Activated naive CD8-positive, alpha-beta T cell treated with anti-CD3 and anti-CD28 coated beads, Interleukin-2, amount 10 ng/mL, durations not matched to agents 7 days and 5 days (primary cell): ENCODE results near the gene LRRC8A. TPM values are rescaled to one million over a fixed set of nuclear protein-coding genes. Genes with fewer than 3 reads are reported as not detected.

Source experiments
- ATAC-seq: fragments of 150-1000 bp; cut with Tn5 transposase; one replicate; pipeline ENCODE4 v1.10.0; 2021; ENCODE audit warnings: low read depth, moderate library complexity
- POLR2A ChIA-PET: fragments of 350-600 bp; sonication (Branson Sonifier 250); formaldehyde crosslinking; loops from one replicate; lab custom pipeline; 2021; ENCODE audit warnings: antibody characterized with exemption; lab: Charles Lee
- DNase-seq: peaks from one replicate; pipeline ENCODE4 v3.0.0; 2021
- H3K27ac Mint-ChIP-seq: one replicate; pipeline ENCODE4 v1.8.0; 2022; ENCODE audit warnings: mild to moderate bottlenecking, mixed read lengths
- H3K27me3 Mint-ChIP-seq: one replicate; pipeline ENCODE4 v1.8.0; 2022; ENCODE audit warnings: mild to moderate bottlenecking, moderate library complexity, mixed read lengths
- H3K36me3 Mint-ChIP-seq: one replicate; pipeline ENCODE4 v1.8.0; 2021; ENCODE audit warnings: mild to moderate bottlenecking, mixed read lengths
- H3K4me1 Mint-ChIP-seq: one replicate; pipeline ENCODE4 v1.8.0; 2021; ENCODE audit warnings: mixed read lengths
- H3K4me3 Mint-ChIP-seq: one replicate; pipeline ENCODE4 v1.8.0; 2022; ENCODE audit warnings: mild to moderate bottlenecking, moderate library complexity, mixed read lengths
- H3K9me3 Mint-ChIP-seq: one replicate; pipeline ENCODE4 v1.8.0; 2021; ENCODE audit warnings: mixed read lengths
- total RNA-seq, 2 experiments: library from RNA; stranded (reverse); gene quantifications; one replicate each; pipeline ENCODE4 v1.2.3, GENCODE V29; 2021

LRRC8A gene
- total RNA-seq, 2 experiments from 2014 or later = 24.1 to 25.9 TPM

- DNase-seq = no peak
- POLR2A ChIA-PET = interaction anchor here (0.6 to 4.1 kb wide), 5 partner anchors 19 to 427 kb away, joined by 3 to 34 read pairs (median 3); partner anchors contain the start of gene ODF2
- no peaks in the 10 kb centered on the region for H3K9me3 Mint-ChIP-seq
- no peak for ATAC-seq
- H3K36me3 Mint-ChIP-seq = peaks cover 6% of the 10 kb centered on the region
- peak overlapping the region; percentile 99 for H3K4me3 Mint-ChIP-seq
- H3K27ac Mint-ChIP-seq = peak overlapping the region; percentile 95
- no peaks in the 10 kb centered on the region for H3K27me3 Mint-ChIP-seq
- H3K4me1 Mint-ChIP-seq = peaks cover 36% of the 10 kb centered on the region
Measured at GRCh38 chr9:128882677-128883603, 1.0 kb downstream of the LRRC8A start.

- peaks cover 9% of the 10 kb centered on the region for H3K36me3 Mint-ChIP-seq
- no peak for ATAC-seq
- H3K27me3 Mint-ChIP-seq = no peaks in the 10 kb centered on the region
- H3K4me1 Mint-ChIP-seq = peaks cover 36% of the 10 kb centered on the region
- DNase-seq = no peak
- H3K27ac Mint-ChIP-seq = peak overlapping the region; percentile 56
- no peaks in the 10 kb centered on the region for H3K9me3 Mint-ChIP-seq
- POLR2A ChIA-PET = interaction anchor here (1.0 kb wide), 1 partner anchor 9 kb away, joined by 3 read pairs; no protein-coding TSS in a partner anchor
- H3K4me3 Mint-ChIP-seq = peak overlapping the region; percentile 99
Measured at GRCh38 chr9:128884164-128884563, 2.2 kb downstream of the LRRC8A start.

GRCh38 chr9:128885376-128885775 is 3.4 kb downstream of the LRRC8A start:
- H3K27ac Mint-ChIP-seq = no peak overlapping the region
- no peak overlapping the region for H3K4me3 Mint-ChIP-seq
- POLR2A ChIA-PET = no interaction called here
- no peak for ATAC-seq
- peaks cover 9% of the 10 kb centered on the region for H3K36me3 Mint-ChIP-seq
- no peak for DNase-seq
- H3K9me3 Mint-ChIP-seq = no peaks in the 10 kb centered on the region
- no peaks in the 10 kb centered on the region for H3K27me3 Mint-ChIP-seq
- peaks cover 28% of the 10 kb centered on the region for H3K4me1 Mint-ChIP-seq

- H3K4me3 Mint-ChIP-seq = no peak overlapping the region
- H3K9me3 Mint-ChIP-seq = no peaks in the 10 kb centered on the region
- peaks cover 27% of the 10 kb centered on the region for H3K4me1 Mint-ChIP-seq
- peaks cover 8% of the 10 kb centered on the region for H3K36me3 Mint-ChIP-seq
- DNase-seq (no peak), ATAC-seq (no peak)
- no peaks in the 10 kb centered on the region for H3K27me3 Mint-ChIP-seq
- no peak overlapping the region for H3K27ac Mint-ChIP-seq
- POLR2A ChIA-PET = no interaction called here
Measured at GRCh38 chr9:128885798-128886197, 3.9 kb downstream of the LRRC8A start.

GRCh38 chr9:128886211-128886891 is 4.4 kb downstream of the LRRC8A start:
- peaks cover 7% of the 10 kb centered on the region for H3K36me3 Mint-ChIP-seq
- H3K4me1 Mint-ChIP-seq = peaks cover 25% of the 10 kb centered on the region
- H3K4me3 Mint-ChIP-seq = no peak overlapping the region
- DNase-seq (no peak), ATAC-seq (no peak)
- no peaks in the 10 kb centered on the region for H3K27me3 Mint-ChIP-seq
- no peak overlapping the region for H3K27ac Mint-ChIP-seq
- POLR2A ChIA-PET = no interaction called here
- no peaks in the 10 kb centered on the region for H3K9me3 Mint-ChIP-seq

GRCh38 chr9:128887049-128887448 is 5.1 kb downstream of the LRRC8A start:
- no peak overlapping the region for H3K27ac Mint-ChIP-seq
- peaks cover 25% of the 10 kb centered on the region for H3K4me1 Mint-ChIP-seq
- H3K36me3 Mint-ChIP-seq = peaks cover 7% of the 10 kb centered on the region
- no peak for ATAC-seq
- POLR2A ChIA-PET = no interaction called here
- DNase-seq = no peak
- no peak overlapping the region for H3K4me3 Mint-ChIP-seq
- no peaks in the 10 kb centered on the region for H3K27me3 Mint-ChIP-seq
- no peaks in the 10 kb centered on the region for H3K9me3 Mint-ChIP-seq

GRCh38 chr9:128887914-128888350 is 6.0 kb downstream of the LRRC8A start:
- Mint-ChIP-seq H3K27me3 (no peaks in the 10 kb centered on the region), H3K9me3 (no peaks in the 10 kb centered on the region), H3K27ac (no peak overlapping the region), H3K4me3 (no peak overlapping the region), H3K4me1 (peaks cover 24% of the 10 kb centered on the region), H3K36me3 (peaks cover 7% of the 10 kb centered on the region)
- ATAC-seq = no peak
- no peak for DNase-seq
- POLR2A ChIA-PET = no interaction called here

- peaks cover 21% of the 10 kb centered on the region for H3K4me1 Mint-ChIP-seq
- H3K36me3 Mint-ChIP-seq = peaks cover 15% of the 10 kb centered on the region
- DNase-seq (no peak), ATAC-seq (no peak)
- H3K27ac Mint-ChIP-seq = peak overlapping the region; percentile 9
- H3K27me3 Mint-ChIP-seq = no peaks in the 10 kb centered on the region
- POLR2A ChIA-PET = interaction anchor here (0.9 kb wide), 1 partner anchor 10 kb away, joined by 3 read pairs; no protein-coding TSS in a partner anchor
- no peaks in the 10 kb centered on the region for H3K9me3 Mint-ChIP-seq
- no peak overlapping the region for H3K4me3 Mint-ChIP-seq
Measured at GRCh38 chr9:128891321-128892220, 9.6 kb downstream of the LRRC8A start.

- Mint-ChIP-seq H3K27me3 (no peaks in the 10 kb centered on the region), H3K4me1 (peaks cover 21% of the 10 kb centered on the region), H3K36me3 (peaks cover 16% of the 10 kb centered on the region), H3K27ac (peak overlapping the region; percentile 25), H3K4me3 (no peak overlapping the region), H3K9me3 (no peaks in the 10 kb centered on the region)
- POLR2A ChIA-PET = interaction anchor here (0.6 to 0.9 kb wide), 2 partner anchors 10 to 103 kb away, joined by 3 read pairs; no protein-coding TSS in a partner anchor
- DNase-seq = no peak
- peak; percentile 77 for ATAC-seq
Measured at GRCh38 chr9:128892221-128892921, 10.4 kb downstream of the LRRC8A start.

- Mint-ChIP-seq H3K9me3 (no peaks in the 10 kb centered on the region), H3K27me3 (no peaks in the 10 kb centered on the region), H3K4me3 (no peak overlapping the region), H3K4me1 (peaks cover 27% of the 10 kb centered on the region), H3K27ac (peak overlapping the region; percentile 83), H3K36me3 (peaks cover 20% of the 10 kb centered on the region)
- no peak for ATAC-seq
- DNase-seq = no peak
- POLR2A ChIA-PET = interaction anchor here (0.5 to 1.0 kb wide), 3 partner anchors 9 to 44 kb away, joined by 3 to 6 read pairs (median 5); no protein-coding TSS in a partner anchor
Measured at GRCh38 chr9:128893354-128893753, 11.4 kb downstream of the LRRC8A start.

GRCh38 chr9:128894764-128895163 is 12.8 kb downstream of the LRRC8A start:
- Mint-ChIP-seq H3K9me3 (no peaks in the 10 kb centered on the region), H3K27me3 (no peaks in the 10 kb centered on the region), H3K27ac (peak overlapping the region; percentile 72), H3K36me3 (peaks cover 18% of the 10 kb centered on the region), H3K4me3 (peak overlapping the region; percentile 33), H3K4me1 (peaks cover 40% of the 10 kb centered on the region)
- no peak for DNase-seq
- POLR2A ChIA-PET = interaction anchor here (0.7 kb wide), 1 partner anchor 628 kb away, joined by 4 read pairs; no protein-coding TSS in a partner anchor
- ATAC-seq = no peak

- Mint-ChIP-seq H3K27me3 (no peaks in the 10 kb centered on the region), H3K9me3 (no peaks in the 10 kb centered on the region), H3K36me3 (peaks cover 18% of the 10 kb centered on the region), H3K27ac (peak overlapping the region; percentile 75), H3K4me1 (peaks cover 47% of the 10 kb centered on the region), H3K4me3 (no peak overlapping the region)
- POLR2A ChIA-PET = interaction anchor here (0.6 kb wide), 1 partner anchor 1101 kb away, joined by 3 read pairs; no protein-coding TSS in a partner anchor
- DNase-seq = no peak
- ATAC-seq = no peak
Measured at GRCh38 chr9:128895556-128895955, 13.6 kb downstream of the LRRC8A start.
